SK-N-SH (cell line): ENCODE data around the gene ASB15. TPM values are rescaled to one million over a fixed set of nuclear protein-coding genes. Genes with fewer than 3 reads are reported as not detected.

Source experiments
- CTCF ChIA-PET: fragments of 300-600, 350-600 bp; formaldehyde crosslinking; extraction: SDS; loops from one replicate; lab custom pipeline; 2021; lab: Yijun Ruan, JAX
- POLR2A ChIA-PET: fragments of 350-600 bp; sonication (Branson Sonifier 250); formaldehyde crosslinking; extraction: SDS; loops from one replicate; lab custom pipeline; 2020; ENCODE audit warnings: antibody characterized with exemption, inconsistent platforms; lab: Yijun Ruan, JAX
- DNase-seq: peaks from one replicate; pipeline ENCODE4 v3.0.0; 2012
- H2AFZ ChIP-seq: fragments of 200-600 bp; sonication (generic); 2 replicates; pipeline ENCODE4 v1.8.1; 2016; ENCODE audit warnings: antibody characterized with exemption, mild to moderate bottlenecking, low read depth
- H3F3A ChIP-seq: fragments of 200-600 bp; sonication (generic); replicated peaks from 2 replicates; pipeline ENCODE3; 2016; ENCODE audit warnings: antibody characterized with exemption, mild to moderate bottlenecking; ENCODE audit not compliant: insufficient read depth
- H3K27ac ChIP-seq, 2 experiments: fragments of 200-500 bp in 1 of 2; fragments of 200-600 bp in 1 of 2; sonication (Bioruptor generic) in 1 of 2; sonication (generic), shearing (Covaris generic) in 1 of 2; 2 replicates each; pipeline versions ENCODE4 v1.5.1 to v1.6.1; 2014 to 2016; ENCODE audit warnings: low read depth in 2 of 2, inconsistent platforms in 1 of 2, low read length in 1 of 2, mild to moderate bottlenecking in 1 of 2, mixed read lengths in 1 of 2
- H3K27me3 ChIP-seq: fragments of 200-600 bp; sonication (generic), shearing (Covaris generic); 2 replicates; pipeline ENCODE4 v1.6.1; 2016; ENCODE audit warnings: mixed run types; ENCODE audit not compliant: insufficient read depth
- H3K36me3 ChIP-seq, 2 experiments: fragments of 200-500 bp in 1 of 2; fragments of 200-600 bp in 1 of 2; sonication (Bioruptor generic) in 1 of 2; sonication (generic) in 1 of 2; replicated peaks in 1 of 2; 2 replicates each; pipeline versions ENCODE3 to v1.5.1; 2014 to 2016; ENCODE audit warnings: low read length in 1 of 2, mild to moderate bottlenecking in 1 of 2; ENCODE audit not compliant: insufficient read depth in 2 of 2, control insufficient read depth in 1 of 2
- H3K4me1 ChIP-seq, 2 experiments: fragments of 200-500 bp in 1 of 2; fragments of 200-600 bp in 1 of 2; sonication (Bioruptor generic) in 1 of 2; sonication (generic), shearing (Covaris generic) in 1 of 2; 2 replicates each; pipeline versions ENCODE4 v1.5.1 to v1.6.1; 2014 to 2016; ENCODE audit warnings: low read depth in 1 of 2, low read length in 1 of 2, mixed run types in 1 of 2; ENCODE audit not compliant: insufficient read depth in 2 of 2, control insufficient read depth in 1 of 2
- H3K4me2 ChIP-seq: fragments of 200-600 bp; sonication (generic), shearing (Covaris generic); 2 replicates; pipeline ENCODE4 v1.6.1; 2017; ENCODE audit warnings: mixed run types
- H3K4me3 ChIP-seq, 2 experiments: fragments of 200-500 bp in 1 of 2; fragments of 200-600 bp in 1 of 2; sonication (Bioruptor generic) in 1 of 2; sonication (generic), shearing (Covaris generic) in 1 of 2; 2 replicates each; pipeline versions ENCODE4 v1.5.1 to v1.8.1; 2014 to 2016; ENCODE audit warnings: low read depth in 2 of 2, inconsistent platforms in 1 of 2, low read length in 1 of 2, mild to moderate bottlenecking in 1 of 2, mixed read lengths in 1 of 2, moderate library complexity in 1 of 2
- H3K79me2 ChIP-seq: fragments of 200-600 bp; sonication (generic); 2 replicates; pipeline ENCODE4 v1.8.1; 2017; ENCODE audit warnings: mild to moderate bottlenecking; ENCODE audit not compliant: insufficient read depth
- H3K9ac ChIP-seq: fragments of 200-600 bp; sonication (generic); 2 replicates; pipeline ENCODE4 v1.6.1; 2017; ENCODE audit warnings: mixed run types
- H3K9me2 ChIP-seq: fragments of 200-600 bp; sonication (generic); 2 replicates; pipeline ENCODE4 v1.6.1; 2017; ENCODE audit warnings: mixed run types
- H3K9me3 ChIP-seq: fragments of 200-600 bp; sonication (generic); 2 replicates; pipeline ENCODE4 v1.6.1; 2017; ENCODE audit warnings: mixed run types, mild to moderate bottlenecking, moderate library complexity
- H4K20me1 ChIP-seq: fragments of 200-600 bp; sonication (generic); 2 replicates; pipeline ENCODE4 v1.6.1; 2017; ENCODE audit warnings: mild to moderate bottlenecking, mixed run types; ENCODE audit not compliant: insufficient read depth
- CHD2 ChIP-seq: fragments of 150-350 bp; IDR thresholded peaks from 2 replicates; pipeline ENCODE4 v1.6.1; 2018; ENCODE audit warnings: low read length; ENCODE audit not compliant: partially characterized antibody
- EP300 ChIP-seq, 2 experiments: IDR thresholded peaks; 2 replicates each; pipeline versions ENCODE4 v1.4.0 to v1.6.1; 2012; ENCODE audit warnings: borderline replicate concordance in 1 of 2, low read depth in 1 of 2, low read length in 1 of 2
- EZH2phosphoT487 ChIP-seq: fragments of 200-600 bp; sonication (generic); IDR thresholded peaks from 2 replicates; pipeline ENCODE4 v1.6.1; 2017; ENCODE audit warnings: low read depth, mixed run types, mild to moderate bottlenecking, antibody characterized with exemption, moderate library complexity, borderline replicate concordance
- FOSL2 ChIP-seq: IDR thresholded peaks from 2 replicates; pipeline ENCODE4 v1.4.0; 2012; ENCODE audit warnings: low read depth, mild to moderate bottlenecking, moderate library complexity, borderline replicate concordance
- FOXM1 ChIP-seq: IDR thresholded peaks from 2 replicates; pipeline ENCODE4 v1.4.0; 2012; ENCODE audit warnings: low read depth, mild to moderate bottlenecking
- GABPA ChIP-seq: IDR thresholded peaks from 2 replicates; pipeline ENCODE4 v1.4.0; 2012; ENCODE audit warnings: low read depth, mild to moderate bottlenecking
- JUND ChIP-seq: IDR thresholded peaks from 2 replicates; pipeline ENCODE4 v1.4.0; 2012
- MAX ChIP-seq: IDR thresholded peaks from 2 replicates; pipeline ENCODE4 v1.4.0; 2012; ENCODE audit warnings: low read depth
- MEF2A ChIP-seq: IDR thresholded peaks from 2 replicates; pipeline ENCODE4 v1.4.0; 2012; ENCODE audit warnings: low read depth, borderline replicate concordance
- MXI1 ChIP-seq: IDR thresholded peaks from 2 replicates; pipeline ENCODE4 v1.6.1; 2012; ENCODE audit warnings: mild to moderate bottlenecking, low read depth, low read length, improper control_type of control experiment
- NRF1 ChIP-seq: IDR thresholded peaks from 2 replicates; pipeline ENCODE4 v1.6.1; 2012; ENCODE audit warnings: low read depth, mild to moderate bottlenecking, low read length
- RAD21 ChIP-seq: IDR thresholded peaks from 2 replicates; pipeline ENCODE4 v1.6.1; 2012; ENCODE audit warnings: mild to moderate bottlenecking, low read length
- RCOR1 ChIP-seq: fragments of 150-350 bp; IDR thresholded peaks from 2 replicates; pipeline ENCODE4 v1.6.1; 2017; ENCODE audit warnings: antibody characterized with exemption, low read length
- RFX5 ChIP-seq: IDR thresholded peaks from 2 replicates; pipeline ENCODE4 v1.6.1; 2012; ENCODE audit warnings: mild to moderate bottlenecking, improper control_type of control experiment, low read length
- RXRA ChIP-seq: IDR thresholded peaks from 2 replicates; pipeline ENCODE4 v1.4.0; 2012; ENCODE audit warnings: low read depth, mild to moderate bottlenecking, borderline replicate concordance
- SIN3A ChIP-seq: IDR thresholded peaks from 2 replicates; pipeline ENCODE4 v1.6.1; 2012; ENCODE audit warnings: low read depth, mild to moderate bottlenecking, low read length, moderate library complexity, borderline replicate concordance
- USF1 ChIP-seq: IDR thresholded peaks from 2 replicates; pipeline ENCODE4 v1.4.0; 2012; ENCODE audit warnings: low read depth, borderline replicate concordance
- YY1 ChIP-seq: IDR thresholded peaks from 2 replicates; pipeline ENCODE4 v1.4.0; 2012; ENCODE audit warnings: low read depth, mild to moderate bottlenecking
- WGBS: methylation state at CpG from one replicate; pipeline ENCODE4 v1.1.6; 2017; ENCODE audit warnings: low lambda C conversion rate; 5-methylcytosine and 5-hydroxymethylcytosine counted together
- polyA plus RNA-seq, 3 experiments: library from polyadenylated mRNA; depleted of rRNA; stranded (reverse); fragments of >200 nt; gene quantifications; 2 replicates each; pipeline ENCODE4 v1.2.3, GENCODE V29; 2012
- TF ChIP-seq, protein P1 (sequence below): IDR thresholded peaks from 2 replicates; pipeline ENCODE4 v1.6.1; 2012; ENCODE audit warnings: mild to moderate bottlenecking, low read depth, low read length, moderate library complexity
- TF ChIP-seq, protein P2 (sequence below): fragments of 200-600 bp; sonication (generic); IDR thresholded peaks from 2 replicates; pipeline ENCODE4 v1.6.1; 2017; ENCODE audit warnings: antibody characterized with exemption, mild to moderate bottlenecking, moderate library complexity
- TF ChIP-seq, protein P3 (sequence below): IDR thresholded peaks from 2 replicates; pipeline ENCODE4; 2012

The ASB15 gene
- polyA plus RNA-seq, 1 of the 3 experiments (the other 2 are of a cell fraction) = not detected

DNA sequence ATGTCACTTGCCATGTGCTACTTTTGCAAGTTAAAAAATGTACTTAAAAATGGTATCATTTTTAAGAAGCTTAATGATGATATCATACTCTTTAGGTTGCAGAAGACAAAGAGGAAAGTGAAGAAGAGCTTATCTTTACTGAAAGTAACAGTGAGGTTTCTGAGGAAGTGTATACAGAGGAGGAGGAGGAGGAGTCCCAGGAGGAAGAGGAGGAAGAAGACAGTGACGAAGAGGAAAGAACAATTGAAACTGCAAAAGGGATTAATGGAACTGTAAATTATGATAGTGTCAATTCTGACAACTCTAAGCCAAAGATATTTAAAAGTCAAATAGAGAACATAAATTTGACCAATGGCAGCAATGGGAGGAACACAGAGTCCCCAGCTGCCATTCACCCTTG, 60.1 kb downstream of the ASB15 start:
- Histone ChIP-seq H3K9me2 (no peaks in the 10 kb centered on the region), H3K9me3 (no peaks in the 10 kb centered on the region), H3K79me2 (no peaks in the 10 kb centered on the region), H3K27ac (no peak overlapping the region), H4K20me1 (no peaks in the 10 kb centered on the region), H2AFZ (no peak overlapping the region), H3K36me3 (no peaks in the 10 kb centered on the region), H3K4me2 (no peak overlapping the region), H3K9ac (no peak overlapping the region), H3K4me3 (no peak overlapping the region), H3F3A (no peaks in the 10 kb centered on the region), H3K4me1 (peaks cover 0 to 17% of the 10 kb centered on the region in 2 experiments; a peak in 2 of 4 replicates), H3K27me3 (no peaks in the 10 kb centered on the region)
- DNase-seq = no peak
- ChIA-PET CTCF (interaction anchor here (1.0 to 1.7 kb wide), 5 partner anchors 21 to 81 kb away, joined by 3 to 6 read pairs (median 5); no protein-coding TSS in a partner anchor), POLR2A (no interaction called here)
- WGBS = 95% methylated on average over 1 of the region's 1 CpG
- TF ChIP-seq USF1 = no peak
- TF ChIP-seq RFX5 = no peak
- TF ChIP-seq MEF2A = no peak
- no peak for TF ChIP-seq RCOR1
- no peak for TF ChIP-seq RAD21
- TF ChIP-seq, protein P1, sequence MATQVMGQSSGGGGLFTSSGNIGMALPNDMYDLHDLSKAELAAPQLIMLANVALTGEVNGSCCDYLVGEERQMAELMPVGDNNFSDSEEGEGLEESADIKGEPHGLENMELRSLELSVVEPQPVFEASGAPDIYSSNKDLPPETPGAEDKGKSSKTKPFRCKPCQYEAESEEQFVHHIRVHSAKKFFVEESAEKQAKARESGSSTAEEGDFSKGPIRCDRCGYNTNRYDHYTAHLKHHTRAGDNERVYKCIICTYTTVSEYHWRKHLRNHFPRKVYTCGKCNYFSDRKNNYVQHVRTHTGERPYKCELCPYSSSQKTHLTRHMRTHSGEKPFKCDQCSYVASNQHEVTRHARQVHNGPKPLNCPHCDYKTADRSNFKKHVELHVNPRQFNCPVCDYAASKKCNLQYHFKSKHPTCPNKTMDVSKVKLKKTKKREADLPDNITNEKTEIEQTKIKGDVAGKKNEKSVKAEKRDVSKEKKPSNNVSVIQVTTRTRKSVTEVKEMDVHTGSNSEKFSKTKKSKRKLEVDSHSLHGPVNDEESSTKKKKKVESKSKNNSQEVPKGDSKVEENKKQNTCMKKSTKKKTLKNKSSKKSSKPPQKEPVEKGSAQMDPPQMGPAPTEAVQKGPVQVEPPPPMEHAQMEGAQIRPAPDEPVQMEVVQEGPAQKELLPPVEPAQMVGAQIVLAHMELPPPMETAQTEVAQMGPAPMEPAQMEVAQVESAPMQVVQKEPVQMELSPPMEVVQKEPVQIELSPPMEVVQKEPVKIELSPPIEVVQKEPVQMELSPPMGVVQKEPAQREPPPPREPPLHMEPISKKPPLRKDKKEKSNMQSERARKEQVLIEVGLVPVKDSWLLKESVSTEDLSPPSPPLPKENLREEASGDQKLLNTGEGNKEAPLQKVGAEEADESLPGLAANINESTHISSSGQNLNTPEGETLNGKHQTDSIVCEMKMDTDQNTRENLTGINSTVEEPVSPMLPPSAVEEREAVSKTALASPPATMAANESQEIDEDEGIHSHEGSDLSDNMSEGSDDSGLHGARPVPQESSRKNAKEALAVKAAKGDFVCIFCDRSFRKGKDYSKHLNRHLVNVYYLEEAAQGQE = no peak

- Histone ChIP-seq H3K4me3 (no peak overlapping the region), H3K9me3 (no peaks in the 10 kb centered on the region), H3K27me3 (no peaks in the 10 kb centered on the region), H3K4me1 (peaks cover 0 to 17% of the 10 kb centered on the region in 2 experiments; a peak in 2 of 4 replicates), H3K36me3 (no peaks in the 10 kb centered on the region), H3K9me2 (no peaks in the 10 kb centered on the region), H2AFZ (no peak overlapping the region), H3K4me2 (no peak overlapping the region), H3F3A (no peaks in the 10 kb centered on the region), H4K20me1 (no peaks in the 10 kb centered on the region), H3K79me2 (no peaks in the 10 kb centered on the region), H3K9ac (no peak overlapping the region), H3K27ac (no peak overlapping the region)
- TF ChIP-seq, protein P2, sequence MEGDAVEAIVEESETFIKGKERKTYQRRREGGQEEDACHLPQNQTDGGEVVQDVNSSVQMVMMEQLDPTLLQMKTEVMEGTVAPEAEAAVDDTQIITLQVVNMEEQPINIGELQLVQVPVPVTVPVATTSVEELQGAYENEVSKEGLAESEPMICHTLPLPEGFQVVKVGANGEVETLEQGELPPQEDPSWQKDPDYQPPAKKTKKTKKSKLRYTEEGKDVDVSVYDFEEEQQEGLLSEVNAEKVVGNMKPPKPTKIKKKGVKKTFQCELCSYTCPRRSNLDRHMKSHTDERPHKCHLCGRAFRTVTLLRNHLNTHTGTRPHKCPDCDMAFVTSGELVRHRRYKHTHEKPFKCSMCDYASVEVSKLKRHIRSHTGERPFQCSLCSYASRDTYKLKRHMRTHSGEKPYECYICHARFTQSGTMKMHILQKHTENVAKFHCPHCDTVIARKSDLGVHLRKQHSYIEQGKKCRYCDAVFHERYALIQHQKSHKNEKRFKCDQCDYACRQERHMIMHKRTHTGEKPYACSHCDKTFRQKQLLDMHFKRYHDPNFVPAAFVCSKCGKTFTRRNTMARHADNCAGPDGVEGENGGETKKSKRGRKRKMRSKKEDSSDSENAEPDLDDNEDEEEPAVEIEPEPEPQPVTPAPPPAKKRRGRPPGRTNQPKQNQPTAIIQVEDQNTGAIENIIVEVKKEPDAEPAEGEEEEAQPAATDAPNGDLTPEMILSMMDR = no peak
- no peak for TF ChIP-seq JUND
- no peak for TF ChIP-seq CHD2
- TF ChIP-seq MEF2A = no peak
- TF ChIP-seq MAX = no peak
- no peak for TF ChIP-seq RAD21
- no peak for TF ChIP-seq SIN3A
- TF ChIP-seq YY1 = no peak
- no peak for TF ChIP-seq FOXM1
- no peak for TF ChIP-seq EZH2phosphoT487
- no peak for TF ChIP-seq RXRA
- TF ChIP-seq, protein P3, sequence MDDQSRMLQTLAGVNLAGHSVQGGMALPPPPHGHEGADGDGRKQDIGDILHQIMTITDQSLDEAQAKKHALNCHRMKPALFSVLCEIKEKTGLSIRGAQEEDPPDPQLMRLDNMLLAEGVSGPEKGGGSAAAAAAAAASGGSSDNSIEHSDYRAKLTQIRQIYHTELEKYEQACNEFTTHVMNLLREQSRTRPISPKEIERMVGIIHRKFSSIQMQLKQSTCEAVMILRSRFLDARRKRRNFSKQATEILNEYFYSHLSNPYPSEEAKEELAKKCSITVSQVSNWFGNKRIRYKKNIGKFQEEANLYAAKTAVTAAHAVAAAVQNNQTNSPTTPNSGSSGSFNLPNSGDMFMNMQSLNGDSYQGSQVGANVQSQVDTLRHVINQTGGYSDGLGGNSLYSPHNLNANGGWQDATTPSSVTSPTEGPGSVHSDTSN = no peak
- no peak for TF ChIP-seq MXI1
- no peak for TF ChIP-seq EP300 (IDR thresholded peaks at IDR 0.05; ENCODE audit: borderline replicate concordance in 1 of 2, low read depth in 1 of 2, low read length in 1 of 2)
- no peak for TF ChIP-seq NRF1
- TF ChIP-seq RCOR1 = no peak
- TF ChIP-seq GABPA = no peak
- no peak for TF ChIP-seq FOSL2
- 79% methylated on average over 15 of the region's 15 CpGs for WGBS
- ChIA-PET POLR2A (no interaction called here), CTCF (interaction anchor here (1.0 to 1.7 kb wide), 4 partner anchors 20 to 39 kb away, joined by 4 to 6 read pairs (median 5); no protein-coding TSS in a partner anchor)
- no peak for DNase-seq
Measured at GRCh38 chr7:123662293-123662692, 60.7 kb downstream of the ASB15 start.
